ENCODE measurements around the gene ACVR1. TPM values are rescaled to one million over a fixed set of nuclear protein-coding genes. Genes with fewer than 3 reads are reported as not detected.

The ACVR1 gene
- total and polyA plus RNA-seq, 2 experiments from 2014 or later: 8.9 to 21.5 TPM

- ATAC-seq: no peak
- peaks cover 84% of the 10 kb centered on the region for H3K4me1 Mint-ChIP-seq
- H3K79me2 ChIP-seq (replicated peaks; ENCODE audit: insufficient read depth): peaks cover 41% of the 10 kb centered on the region
- peaks cover 10% of the 10 kb centered on the region for H3K27me3 Mint-ChIP-seq (ENCODE audit: insufficient read depth, low read depth, poor library complexity)
- no peak overlapping the region for H3K4me3 Mint-ChIP-seq
- no peaks in the 10 kb centered on the region for H3K9me3 Mint-ChIP-seq
- H3K27me3 ChIP-seq (ENCODE audit: insufficient read depth): no peaks in the 10 kb centered on the region
- H4K20me1 ChIP-seq (replicated peaks; ENCODE audit: insufficient read depth): peaks cover 3% of the 10 kb centered on the region; the same call in 1 of the 2 replicates
- DNase-seq (ENCODE audit: low spot score): no peak
- H3K27ac ChIP-seq (ENCODE audit: low read depth): no peak overlapping the region
- TF ChIP-seq NANOG (IDR thresholded peaks at IDR 0.05; ENCODE audit: borderline replicate concordance): no peak
- TF ChIP-seq EZH2 (IDR thresholded peaks at IDR 0.05; ENCODE audit: low read depth, unreplicated experiment): no peak
- TF ChIP-seq CREB1 (CRISPR knock-in tag; IDR thresholded peaks at IDR 0.05; ENCODE audit: low read depth): no peak
- TF ChIP-seq CTCF (conservative IDR thresholded peaks at IDR 0.05; ENCODE audit: low read depth in 2 of 2): no peak
- no peak for TF ChIP-seq ZNF331 (CRISPR knock-in tag; IDR thresholded peaks at IDR 0.05; ENCODE audit: low read depth)
- no peak for TF ChIP-seq JUNB (IDR thresholded peaks at IDR 0.05; ENCODE audit: unreplicated experiment)
- TF ChIP-seq POLR2AphosphoS5 (IDR thresholded peaks at IDR 0.05; ENCODE audit: low read depth): no peak
- TF ChIP-seq EZH2phosphoT487 (IDR thresholded peaks at IDR 0.05; ENCODE audit: unreplicated experiment): no peak
- TF ChIP-seq STAT1 (IDR thresholded peaks at IDR 0.05; ENCODE audit: unreplicated experiment): no peak
- TF ChIP-seq, protein P1, sequence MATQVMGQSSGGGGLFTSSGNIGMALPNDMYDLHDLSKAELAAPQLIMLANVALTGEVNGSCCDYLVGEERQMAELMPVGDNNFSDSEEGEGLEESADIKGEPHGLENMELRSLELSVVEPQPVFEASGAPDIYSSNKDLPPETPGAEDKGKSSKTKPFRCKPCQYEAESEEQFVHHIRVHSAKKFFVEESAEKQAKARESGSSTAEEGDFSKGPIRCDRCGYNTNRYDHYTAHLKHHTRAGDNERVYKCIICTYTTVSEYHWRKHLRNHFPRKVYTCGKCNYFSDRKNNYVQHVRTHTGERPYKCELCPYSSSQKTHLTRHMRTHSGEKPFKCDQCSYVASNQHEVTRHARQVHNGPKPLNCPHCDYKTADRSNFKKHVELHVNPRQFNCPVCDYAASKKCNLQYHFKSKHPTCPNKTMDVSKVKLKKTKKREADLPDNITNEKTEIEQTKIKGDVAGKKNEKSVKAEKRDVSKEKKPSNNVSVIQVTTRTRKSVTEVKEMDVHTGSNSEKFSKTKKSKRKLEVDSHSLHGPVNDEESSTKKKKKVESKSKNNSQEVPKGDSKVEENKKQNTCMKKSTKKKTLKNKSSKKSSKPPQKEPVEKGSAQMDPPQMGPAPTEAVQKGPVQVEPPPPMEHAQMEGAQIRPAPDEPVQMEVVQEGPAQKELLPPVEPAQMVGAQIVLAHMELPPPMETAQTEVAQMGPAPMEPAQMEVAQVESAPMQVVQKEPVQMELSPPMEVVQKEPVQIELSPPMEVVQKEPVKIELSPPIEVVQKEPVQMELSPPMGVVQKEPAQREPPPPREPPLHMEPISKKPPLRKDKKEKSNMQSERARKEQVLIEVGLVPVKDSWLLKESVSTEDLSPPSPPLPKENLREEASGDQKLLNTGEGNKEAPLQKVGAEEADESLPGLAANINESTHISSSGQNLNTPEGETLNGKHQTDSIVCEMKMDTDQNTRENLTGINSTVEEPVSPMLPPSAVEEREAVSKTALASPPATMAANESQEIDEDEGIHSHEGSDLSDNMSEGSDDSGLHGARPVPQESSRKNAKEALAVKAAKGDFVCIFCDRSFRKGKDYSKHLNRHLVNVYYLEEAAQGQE (IDR thresholded peaks at IDR 0.05; ENCODE audit: unreplicated experiment): no peak
- TF ChIP-seq ZNF114 (CRISPR knock-in tag; IDR thresholded peaks at IDR 0.05): no peak
- TF ChIP-seq, protein P2, sequence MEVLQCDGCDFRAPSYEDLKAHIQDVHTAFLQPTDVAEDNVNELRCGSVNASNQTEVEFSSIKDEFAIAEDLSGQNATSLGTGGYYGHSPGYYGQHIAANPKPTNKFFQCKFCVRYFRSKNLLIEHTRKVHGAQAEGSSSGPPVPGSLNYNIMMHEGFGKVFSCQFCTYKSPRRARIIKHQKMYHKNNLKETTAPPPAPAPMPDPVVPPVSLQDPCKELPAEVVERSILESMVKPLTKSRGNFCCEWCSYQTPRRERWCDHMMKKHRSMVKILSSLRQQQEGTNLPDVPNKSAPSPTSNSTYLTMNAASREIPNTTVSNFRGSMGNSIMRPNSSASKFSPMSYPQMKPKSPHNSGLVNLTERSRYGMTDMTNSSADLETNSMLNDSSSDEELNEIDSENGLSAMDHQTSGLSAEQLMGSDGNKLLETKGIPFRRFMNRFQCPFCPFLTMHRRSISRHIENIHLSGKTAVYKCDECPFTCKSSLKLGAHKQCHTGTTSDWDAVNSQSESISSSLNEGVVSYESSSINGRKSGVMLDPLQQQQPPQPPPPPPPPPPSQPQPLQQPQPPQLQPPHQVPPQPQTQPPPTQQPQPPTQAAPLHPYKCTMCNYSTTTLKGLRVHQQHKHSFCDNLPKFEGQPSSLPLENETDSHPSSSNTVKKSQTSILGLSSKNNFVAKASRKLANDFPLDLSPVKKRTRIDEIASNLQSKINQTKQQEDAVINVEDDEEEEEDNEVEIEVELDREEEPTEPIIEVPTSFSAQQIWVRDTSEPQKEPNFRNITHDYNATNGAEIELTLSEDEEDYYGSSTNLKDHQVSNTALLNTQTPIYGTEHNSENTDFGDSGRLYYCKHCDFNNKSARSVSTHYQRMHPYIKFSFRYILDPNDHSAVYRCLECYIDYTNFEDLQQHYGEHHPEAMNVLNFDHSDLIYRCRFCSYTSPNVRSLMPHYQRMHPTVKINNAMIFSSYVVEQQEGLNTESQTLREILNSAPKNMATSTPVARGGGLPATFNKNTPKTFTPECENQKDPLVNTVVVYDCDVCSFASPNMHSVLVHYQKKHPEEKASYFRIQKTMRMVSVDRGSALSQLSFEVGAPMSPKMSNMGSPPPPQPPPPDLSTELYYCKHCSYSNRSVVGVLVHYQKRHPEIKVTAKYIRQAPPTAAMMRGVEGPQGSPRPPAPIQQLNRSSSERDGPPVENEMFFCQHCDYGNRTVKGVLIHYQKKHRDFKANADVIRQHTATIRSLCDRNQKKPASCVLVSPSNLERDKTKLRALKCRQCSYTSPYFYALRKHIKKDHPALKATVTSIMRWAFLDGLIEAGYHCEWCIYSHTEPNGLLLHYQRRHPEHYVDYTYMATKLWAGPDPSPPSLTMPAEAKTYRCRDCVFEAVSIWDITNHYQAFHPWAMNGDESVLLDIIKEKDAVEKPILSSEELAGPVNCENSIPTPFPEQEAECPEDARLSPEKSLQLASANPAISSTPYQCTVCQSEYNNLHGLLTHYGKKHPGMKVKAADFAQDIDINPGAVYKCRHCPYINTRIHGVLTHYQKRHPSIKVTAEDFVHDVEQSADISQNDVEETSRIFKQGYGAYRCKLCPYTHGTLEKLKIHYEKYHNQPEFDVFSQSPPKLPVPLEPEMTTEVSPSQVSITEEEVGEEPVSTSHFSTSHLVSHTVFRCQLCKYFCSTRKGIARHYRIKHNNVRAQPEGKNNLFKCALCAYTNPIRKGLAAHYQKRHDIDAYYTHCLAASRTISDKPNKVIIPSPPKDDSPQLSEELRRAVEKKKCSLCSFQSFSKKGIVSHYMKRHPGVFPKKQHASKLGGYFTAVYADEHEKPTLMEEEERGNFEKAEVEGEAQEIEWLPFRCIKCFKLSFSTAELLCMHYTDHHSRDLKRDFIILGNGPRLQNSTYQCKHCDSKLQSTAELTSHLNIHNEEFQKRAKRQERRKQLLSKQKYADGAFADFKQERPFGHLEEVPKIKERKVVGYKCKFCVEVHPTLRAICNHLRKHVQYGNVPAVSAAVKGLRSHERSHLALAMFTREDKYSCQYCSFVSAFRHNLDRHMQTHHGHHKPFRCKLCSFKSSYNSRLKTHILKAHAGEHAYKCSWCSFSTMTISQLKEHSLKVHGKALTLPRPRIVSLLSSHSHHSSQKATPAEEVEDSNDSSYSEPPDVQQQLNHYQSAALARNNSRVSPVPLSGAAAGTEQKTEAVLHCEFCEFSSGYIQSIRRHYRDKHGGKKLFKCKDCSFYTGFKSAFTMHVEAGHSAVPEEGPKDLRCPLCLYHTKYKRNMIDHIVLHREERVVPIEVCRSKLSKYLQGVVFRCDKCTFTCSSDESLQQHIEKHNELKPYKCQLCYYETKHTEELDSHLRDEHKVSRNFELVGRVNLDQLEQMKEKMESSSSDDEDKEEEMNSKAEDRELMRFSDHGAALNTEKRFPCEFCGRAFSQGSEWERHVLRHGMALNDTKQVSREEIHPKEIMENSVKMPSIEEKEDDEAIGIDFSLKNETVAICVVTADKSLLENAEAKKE (CRISPR knock-in tag; IDR thresholded peaks at IDR 0.05): no peak
- no peak for TF ChIP-seq ETS1 (IDR thresholded peaks at IDR 0.05)
- H3K27ac Mint-ChIP-seq: no peak overlapping the region
- H3K36me3 Mint-ChIP-seq (ENCODE audit: low read depth): no peaks in the 10 kb centered on the region; the same call in 2 of the 3 replicates
- H2AFZ ChIP-seq: no peak overlapping the region
- H3K36me3 ChIP-seq (ENCODE audit: insufficient read depth): no peaks in the 10 kb centered on the region
- H3K4me1 ChIP-seq (ENCODE audit: insufficient read depth): peaks cover 80% of the 10 kb centered on the region
- H3K9me2 ChIP-seq (ENCODE audit: insufficient read depth): no peaks in the 10 kb centered on the region
- H3K4me2 ChIP-seq: no peak overlapping the region
- 0 out of 2 replicates have a peak, but pooled peaks cover 3% of the 10 kb centered on the region for H3F3A ChIP-seq (replicated peaks; ENCODE audit: low read depth)
- H3K4me3 ChIP-seq: no peak overlapping the region
These were observed 41.1 kb downstream of the ACVR1 start for GRCh38 chr2:157835006-157835405.

Data from GM23338 (cell line).